ENCODE results near the gene RFTN1.

GRCh38 chr3:16500093-16500492 is 13.4 kb downstream of the RFTN1 start:
- TF ChIP-seq CTCF (IDR thresholded peaks at IDR 0.05; ENCODE audit: low read depth, low read length, poor library complexity, severe bottlenecking) = no peak
- TF ChIP-seq EZH2phosphoT487 (IDR thresholded peaks at IDR 0.05; ENCODE audit: borderline replicate concordance, low read length) = no peak

All from DOHH2 (cell line).